H9 (cell line): Measurements from ENCODE around the gene GIMAP4. TPM values are rescaled to one million over a fixed set of nuclear protein-coding genes. Genes with fewer than 3 reads are reported as not detected.

Experiments used
- DNase-seq: peaks from one replicate; pipeline ENCODE4 v3.0.0-alpha.2; 2017
- H2AFZ ChIP-seq: one replicate; pipeline ENCODE4 v1.6.1; 2013; ENCODE audit warnings: mild to moderate bottlenecking, low read length, control low read depth, moderate library complexity
- H2AK5ac ChIP-seq: 2 replicates; pipeline ENCODE4 v1.6.1; 2013; ENCODE audit warnings: low read length, control low read depth, mixed read lengths; ENCODE audit not compliant: insufficient read length
- H2BK120ac ChIP-seq: one replicate; pipeline ENCODE4 v1.6.1; 2013; ENCODE audit warnings: low read depth, mild to moderate bottlenecking, low read length, control low read depth, inconsistent platforms; ENCODE audit not compliant: poor library complexity, severe bottlenecking
- H2BK12ac ChIP-seq: 2 replicates; pipeline ENCODE4 v1.6.1; 2013; ENCODE audit warnings: low read length, control low read depth, mixed read lengths, low read depth; ENCODE audit not compliant: insufficient read length
- H2BK15ac ChIP-seq: 2 replicates; pipeline ENCODE4 v1.6.1; 2013; ENCODE audit warnings: low read depth, low read length, control low read depth
- H2BK20ac ChIP-seq: one replicate; pipeline ENCODE4 v1.6.1; 2013; ENCODE audit warnings: low read depth, mild to moderate bottlenecking, low read length, control low read depth, inconsistent platforms; ENCODE audit not compliant: poor library complexity, severe bottlenecking
- H2BK5ac ChIP-seq: 2 replicates; pipeline ENCODE4 v1.6.1; 2013; ENCODE audit warnings: low read length, control low read depth, mixed read lengths; ENCODE audit not compliant: insufficient read length
- H3K14ac ChIP-seq: 2 replicates; pipeline ENCODE4 v1.6.1; 2013; ENCODE audit warnings: low read length, control low read depth; ENCODE audit not compliant: insufficient read depth
- H3K18ac ChIP-seq: 2 replicates; pipeline ENCODE4 v1.6.1; 2013; ENCODE audit warnings: low read depth, mild to moderate bottlenecking, mixed read lengths, low read length, control low read depth; ENCODE audit not compliant: insufficient read length
- H3K23ac ChIP-seq: 2 replicates; pipeline ENCODE4 v1.6.1; 2013; ENCODE audit warnings: low read length, control low read depth, mixed read lengths, low read depth; ENCODE audit not compliant: insufficient read length
- H3K23me2 ChIP-seq: 2 replicates; pipeline ENCODE4 v1.6.1; 2013; ENCODE audit warnings: low read depth, mild to moderate bottlenecking, mixed read lengths, low read length, control low read depth; ENCODE audit not compliant: insufficient read length, poor library complexity, severe bottlenecking
- H3K27ac ChIP-seq: 2 replicates; pipeline ENCODE4 v1.5.1; 2013; ENCODE audit warnings: low read length, control low read depth, mixed read lengths, low read depth; ENCODE audit not compliant: insufficient read length
- H3K27me3 ChIP-seq: 2 replicates; pipeline ENCODE4 v1.6.1; 2013; ENCODE audit warnings: low read length, control low read depth, inconsistent platforms; ENCODE audit not compliant: insufficient read depth
- H3K4ac ChIP-seq: 2 replicates; pipeline ENCODE4 v1.6.1; 2013; ENCODE audit warnings: low read depth, mild to moderate bottlenecking, control low read depth, inconsistent platforms, low read length, moderate library complexity
- H3K4me1 ChIP-seq: 2 replicates; pipeline ENCODE4 v1.6.1; 2013; ENCODE audit warnings: low read length, control low read depth, inconsistent platforms; ENCODE audit not compliant: insufficient read depth
- H3K4me2 ChIP-seq: 2 replicates; pipeline ENCODE4 v1.6.1; 2013; ENCODE audit warnings: low read length, control low read depth, mixed read lengths; ENCODE audit not compliant: insufficient read length, insufficient read depth
- H3K56ac ChIP-seq: 2 replicates; pipeline ENCODE4 v1.6.1; 2013; ENCODE audit warnings: low read depth, mild to moderate bottlenecking, mixed read lengths, low read length, control low read depth; ENCODE audit not compliant: insufficient read length
- H3K79me1 ChIP-seq: 2 replicates; pipeline ENCODE4 v1.6.1; 2013; ENCODE audit warnings: low read depth, mild to moderate bottlenecking, moderate library complexity, low read length, control low read depth, inconsistent platforms; ENCODE audit not compliant: insufficient read depth, poor library complexity, severe bottlenecking
- H3K79me2 ChIP-seq: 2 replicates; pipeline ENCODE4 v1.6.1; 2013; ENCODE audit warnings: low read length, control low read depth, inconsistent platforms; ENCODE audit not compliant: insufficient read depth
- H3K9ac ChIP-seq: 2 replicates; pipeline ENCODE4 v1.6.1; 2013; ENCODE audit warnings: low read length, control low read depth, mixed read lengths; ENCODE audit not compliant: insufficient read length; ENCODE audit errors: extremely low read depth
- H3K9me3 ChIP-seq: one replicate; pipeline ENCODE4 v1.6.1; 2013; ENCODE audit warnings: low read depth, low read length, inconsistent platforms; ENCODE audit not compliant: control insufficient read depth
- H3T11ph ChIP-seq: one replicate; pipeline ENCODE4 v1.6.1; 2013; ENCODE audit warnings: mild to moderate bottlenecking, low read length, control low read depth, inconsistent platforms
- H4K20me1 ChIP-seq: one replicate; pipeline ENCODE4 v1.6.1; 2013; ENCODE audit not compliant: control insufficient read depth, insufficient read length, insufficient read depth
- H4K5ac ChIP-seq: 2 replicates; pipeline ENCODE4 v1.6.1; 2013; ENCODE audit warnings: low read depth, mild to moderate bottlenecking, mixed read lengths, low read length, control low read depth; ENCODE audit not compliant: insufficient read length
- H4K8ac ChIP-seq: replicated peaks from 2 replicates; pipeline ENCODE4 v1.6.1; 2013; ENCODE audit warnings: low read length, control low read depth, mixed read lengths, low read depth; ENCODE audit not compliant: insufficient read length
- H4K91ac ChIP-seq: 2 replicates; pipeline ENCODE4 v1.6.1; 2013; ENCODE audit warnings: low read depth, mild to moderate bottlenecking, moderate library complexity, mixed read lengths, low read length, control low read depth; ENCODE audit not compliant: insufficient read length
- H3K27ac Mint-ChIP-seq, 3 experiments: 2 replicates in 2 of 3; 3 replicates in 1 of 3; pipeline ENCODE4 v1.8.0; 2020 to 2021; ENCODE audit warnings: mixed read lengths in 3 of 3, mild to moderate bottlenecking in 1 of 3, moderate library complexity in 1 of 3
- H3K27me3 Mint-ChIP-seq: 2 replicates; pipeline ENCODE4 v1.8.0; 2021; ENCODE audit warnings: low read depth, mild to moderate bottlenecking, moderate library complexity, mixed read lengths
- H3K36me3 Mint-ChIP-seq, 3 experiments: 2 replicates in 2 of 3; 3 replicates in 1 of 3; pipeline ENCODE4 v1.8.0; 2020 to 2021; ENCODE audit warnings: low read depth in 3 of 3, mixed read lengths in 3 of 3; ENCODE audit not compliant: insufficient read depth in 1 of 3
- H3K4me1 Mint-ChIP-seq, 2 experiments: 2 replicates each; pipeline ENCODE4 v1.8.0; 2020; ENCODE audit warnings: mixed read lengths in 2 of 2
- H3K4me3 Mint-ChIP-seq, 2 experiments: 2 replicates in 1 of 2; 3 replicates in 1 of 2; pipeline ENCODE4 v1.8.0; 2020 to 2021; ENCODE audit warnings: mild to moderate bottlenecking in 2 of 2, mixed read lengths in 2 of 2, moderate library complexity in 1 of 2
- H3K9me3 Mint-ChIP-seq, 2 experiments: 2 replicates in 1 of 2; 3 replicates in 1 of 2; pipeline ENCODE4 v1.8.0; 2020; ENCODE audit warnings: mild to moderate bottlenecking in 2 of 2, mixed read lengths in 2 of 2, moderate library complexity in 1 of 2
- CTCF ChIP-seq: fragments of 200-600 bp; sonication (generic); conservative IDR thresholded peaks from 3 replicates; pipeline ENCODE4 v1.8.0; 2021; ENCODE audit warnings: antibody characterized with exemption, mild to moderate bottlenecking
- WGBS: extraction: QIAGEN DNeasy Blood & Tissue Kit; methylation state at CpG from one replicate; pipeline ENCODE4 v1.1.7; 2013; ENCODE audit warnings: missing lambda C conversion rate, low lambda C conversion rate, mixed read lengths; ENCODE audit not compliant: insufficient read length; ENCODE audit errors: extremely low coverage; 5-methylcytosine and 5-hydroxymethylcytosine counted together
- total RNA-seq: library from RNA; stranded (reverse); gene quantifications from 2 replicates; pipeline ENCODE4 v1.2.1, GENCODE V29; 2021

The GIMAP4 gene
- total RNA-seq, 1 experiment from 2014 or later, result not detected

GRCh38 chr7:150586068-150586784, 19.0 kb downstream of the GIMAP4 start:
- Histone ChIP-seq H4K8ac (no peak overlapping the region), H3K4ac (no peak overlapping the region), H3T11ph (no peak overlapping the region), H3K79me2 (no peaks in the 10 kb centered on the region), H3K23ac (no peak overlapping the region), H3K27me3 (no peaks in the 10 kb centered on the region), H3K4me1 (no peaks in the 10 kb centered on the region), H2BK15ac (no peak overlapping the region), H3K18ac (no peak overlapping the region), H3K23me2 (no peaks in the 10 kb centered on the region), H3K27ac (no peak overlapping the region), H2BK5ac (no peak overlapping the region), H2BK120ac (no peak overlapping the region), H3K9me3 (no peaks in the 10 kb centered on the region), H2BK20ac (no peak overlapping the region), H3K56ac (no peak overlapping the region), H4K5ac (no peak overlapping the region), H2AK5ac (no peak overlapping the region), H4K20me1 (no peaks in the 10 kb centered on the region), H3K79me1 (no peaks in the 10 kb centered on the region), H3K9ac (no peak overlapping the region), H2AFZ (no peak overlapping the region), H3K4me2 (no peak overlapping the region), H3K14ac (no peak overlapping the region), H2BK12ac (no peak overlapping the region), H4K91ac (no peak overlapping the region)
- no peak for TF ChIP-seq CTCF
- H3K27ac Mint-ChIP-seq, result no peak overlapping the region
- DNase-seq, result no peak
- H3K4me1 Mint-ChIP-seq, result no peaks in the 10 kb centered on the region
- H3K27me3 Mint-ChIP-seq, result peaks cover 64% of the 10 kb centered on the region
- no peak overlapping the region for H3K4me3 Mint-ChIP-seq
- H3K9me3 Mint-ChIP-seq, result peaks cover 5 to 10% of the 10 kb centered on the region in 2 experiments; a peak in 4 of 5 replicates
- H3K36me3 Mint-ChIP-seq, result peaks cover 0 to 2% (median 0%) of the 10 kb centered on the region in 3 experiments; a peak in 1 of 7 replicates
- WGBS, result no CpG with 5 or more reads among the region's 4 CpGs
